Measurements from ENCODE around the gene SND1.

SND1 gene

DNA sequence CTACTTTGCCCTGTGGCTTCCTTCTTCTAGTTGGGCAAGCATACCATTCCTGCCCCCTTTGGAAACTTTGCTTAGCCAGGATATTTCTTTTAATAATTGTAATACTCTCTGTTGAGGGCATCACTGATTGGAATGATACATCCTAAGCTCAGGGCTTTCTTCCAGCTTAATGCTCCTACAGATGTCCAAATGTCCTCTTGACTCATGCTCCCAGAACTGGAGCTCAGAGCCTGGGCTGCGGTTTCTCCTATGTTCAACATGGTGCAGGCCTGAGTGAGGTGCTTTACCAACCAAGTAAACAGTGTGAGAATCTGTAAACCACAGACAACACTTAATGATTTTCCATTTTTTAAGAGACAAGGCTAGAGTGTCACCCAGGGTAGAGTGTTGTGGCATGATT, 270.7 kb downstream of the SND1 start:
- ChIA-PET CTCF (no interaction called here), POLR2A (no interaction called here)

GRCh38 chr7:127924874-127925273, 272.9 kb downstream of the SND1 start:
- ChIA-PET POLR2A (no interaction called here), CTCF (no interaction called here)
- DNase-seq (ENCODE audit: extremely low spot score) = no peak
- TF ChIP-seq CTCF (IDR thresholded peaks at IDR 0.05; ENCODE audit: control extremely low read depth, extremely low read depth, low read depth, missing control alignments) = no peak

More for the DNA sequence above, 270.7 kb downstream of the SND1 start:
- no peak for TF ChIP-seq CTCF (IDR thresholded peaks at IDR 0.05; ENCODE audit: control extremely low read depth, extremely low read depth, low read depth, missing control alignments)
- no peak for DNase-seq (ENCODE audit: extremely low spot score)

DNA sequence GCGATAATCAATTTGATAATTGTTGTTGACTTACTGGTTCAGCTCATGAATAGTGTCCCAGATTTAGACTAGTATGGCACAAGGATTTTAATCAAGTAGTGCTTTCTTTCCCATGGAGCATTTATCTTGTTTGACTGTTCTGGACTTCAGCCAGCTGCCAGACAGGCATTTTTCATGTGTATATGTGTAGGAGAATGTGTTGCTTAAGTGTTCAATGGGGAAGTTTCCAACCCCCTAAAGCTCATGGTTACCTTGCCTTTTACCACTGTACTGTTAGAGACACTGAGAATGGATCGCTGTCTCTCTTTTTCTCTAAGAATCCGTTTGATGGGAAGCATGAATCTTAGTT, 275.3 kb downstream of the SND1 start:
- no peak for DNase-seq (ENCODE audit: extremely low spot score)
- no peak for TF ChIP-seq CTCF (IDR thresholded peaks at IDR 0.05; ENCODE audit: control extremely low read depth, extremely low read depth, low read depth, missing control alignments)
- POLR2A ChIA-PET = no interaction called here
- CTCF ChIA-PET = interaction anchor here (0.9 to 2.4 kb wide), 4 partner anchors 12 to 21 kb away, joined by 3 to 11 read pairs (median 3); no protein-coding TSS in a partner anchor

DNA sequence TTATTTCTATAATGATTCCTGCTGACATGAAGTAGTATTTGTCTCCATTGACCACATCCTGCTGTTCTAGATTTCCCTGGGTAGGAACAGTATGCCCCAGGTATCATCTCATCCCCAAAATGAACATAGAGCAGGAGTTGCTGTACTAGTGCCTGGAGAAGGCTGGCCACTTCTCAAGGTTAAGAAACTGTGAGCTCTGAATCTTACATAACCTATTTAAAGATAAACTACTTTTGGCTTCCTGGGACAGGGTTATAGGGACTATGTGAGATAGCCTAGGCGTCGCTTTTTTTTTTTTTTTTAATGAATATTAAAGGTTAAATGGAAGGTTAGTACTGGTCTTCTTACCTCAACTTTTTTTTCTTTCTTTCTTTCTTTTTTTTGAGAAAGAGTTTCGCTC, 276.2 kb downstream of the SND1 start:
- POLR2A ChIA-PET = no interaction called here
- CTCF ChIA-PET = interaction anchor here (0.8 to 2.4 kb wide), 5 partner anchors 14 to 23 kb away, joined by 3 to 11 read pairs (median 3); no protein-coding TSS in a partner anchor
- no peak for TF ChIP-seq CTCF (IDR thresholded peaks at IDR 0.05; ENCODE audit: control extremely low read depth, extremely low read depth, low read depth, missing control alignments)
- DNase-seq (ENCODE audit: extremely low spot score) = no peak

- DNase-seq (ENCODE audit: extremely low spot score) = peak; percentile 15
- TF ChIP-seq CTCF (IDR thresholded peaks at IDR 0.05; ENCODE audit: control extremely low read depth, extremely low read depth, low read depth, missing control alignments) = no peak
- CTCF ChIA-PET = interaction anchor here (0.8 to 1.4 kb wide), 4 partner anchors 12 to 24 kb away, joined by 3 to 5 read pairs (median 4); no protein-coding TSS in a partner anchor
- POLR2A ChIA-PET = no interaction called here
Measured at GRCh38 chr7:127928852-127929251, 276.9 kb downstream of the SND1 start.

GRCh38 chr7:127930341-127931328, 278.6 kb downstream of the SND1 start:
- DNase-seq (ENCODE audit: extremely low spot score) = peak; percentile 17
- ChIA-PET POLR2A (no interaction called here), CTCF (interaction anchor here (1.2 to 2.3 kb wide), 4 partner anchors 10 to 28 kb away, joined by 3 to 6 read pairs (median 4); no protein-coding TSS in a partner anchor)
- TF ChIP-seq CTCF (IDR thresholded peaks at IDR 0.05; ENCODE audit: control extremely low read depth, extremely low read depth, low read depth, missing control alignments) = no peak
